GM20000 (cell line): ENCODE results near the gene B3GNT7.
"Not testable (repeated sequence)": the region's sequence is repeated elsewhere in the genome, so short reads cannot be mapped to it uniquely, and the experiment has no call there.

Experiments
- DNase-seq: peaks from one replicate; pipeline ENCODE4 v3.0.0; 2012; ENCODE audit warnings: low spot score
- TF ChIP-seq, protein P1 (sequence below): IDR thresholded peaks from 2 replicates; pipeline ENCODE4 v1.5.1; 2012; ENCODE audit warnings: mild to moderate bottlenecking, control low read depth; ENCODE audit errors: extremely low read depth, missing control alignments

B3GNT7 gene

GRCh38 chr2:231399853-231400680, 4.6 kb downstream of the B3GNT7 start:
- DNase-seq: no peak
- TF ChIP-seq, protein P1, sequence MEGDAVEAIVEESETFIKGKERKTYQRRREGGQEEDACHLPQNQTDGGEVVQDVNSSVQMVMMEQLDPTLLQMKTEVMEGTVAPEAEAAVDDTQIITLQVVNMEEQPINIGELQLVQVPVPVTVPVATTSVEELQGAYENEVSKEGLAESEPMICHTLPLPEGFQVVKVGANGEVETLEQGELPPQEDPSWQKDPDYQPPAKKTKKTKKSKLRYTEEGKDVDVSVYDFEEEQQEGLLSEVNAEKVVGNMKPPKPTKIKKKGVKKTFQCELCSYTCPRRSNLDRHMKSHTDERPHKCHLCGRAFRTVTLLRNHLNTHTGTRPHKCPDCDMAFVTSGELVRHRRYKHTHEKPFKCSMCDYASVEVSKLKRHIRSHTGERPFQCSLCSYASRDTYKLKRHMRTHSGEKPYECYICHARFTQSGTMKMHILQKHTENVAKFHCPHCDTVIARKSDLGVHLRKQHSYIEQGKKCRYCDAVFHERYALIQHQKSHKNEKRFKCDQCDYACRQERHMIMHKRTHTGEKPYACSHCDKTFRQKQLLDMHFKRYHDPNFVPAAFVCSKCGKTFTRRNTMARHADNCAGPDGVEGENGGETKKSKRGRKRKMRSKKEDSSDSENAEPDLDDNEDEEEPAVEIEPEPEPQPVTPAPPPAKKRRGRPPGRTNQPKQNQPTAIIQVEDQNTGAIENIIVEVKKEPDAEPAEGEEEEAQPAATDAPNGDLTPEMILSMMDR: no peak

DNA sequence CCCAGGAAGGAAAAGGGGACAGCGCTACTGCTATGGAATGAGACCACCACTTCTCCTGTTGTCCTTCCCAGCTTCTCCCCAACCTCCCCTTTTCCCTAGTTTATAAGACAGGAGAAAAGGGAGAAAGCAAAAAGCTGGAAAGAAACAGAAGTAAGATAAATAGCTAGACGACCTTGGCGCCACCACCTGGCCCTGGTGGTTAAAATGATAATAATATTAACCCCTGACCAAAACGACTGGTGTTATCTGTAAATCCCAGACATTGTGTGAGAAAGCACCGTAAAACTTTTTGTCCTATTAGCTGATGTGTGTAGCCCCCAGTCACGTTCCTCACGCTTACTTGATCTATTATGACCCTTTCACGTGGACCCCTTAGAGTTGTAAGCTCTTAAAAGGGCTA, 5.2 kb downstream of the B3GNT7 start:
- not testable (repeated sequence) for DNase-seq

DNA sequence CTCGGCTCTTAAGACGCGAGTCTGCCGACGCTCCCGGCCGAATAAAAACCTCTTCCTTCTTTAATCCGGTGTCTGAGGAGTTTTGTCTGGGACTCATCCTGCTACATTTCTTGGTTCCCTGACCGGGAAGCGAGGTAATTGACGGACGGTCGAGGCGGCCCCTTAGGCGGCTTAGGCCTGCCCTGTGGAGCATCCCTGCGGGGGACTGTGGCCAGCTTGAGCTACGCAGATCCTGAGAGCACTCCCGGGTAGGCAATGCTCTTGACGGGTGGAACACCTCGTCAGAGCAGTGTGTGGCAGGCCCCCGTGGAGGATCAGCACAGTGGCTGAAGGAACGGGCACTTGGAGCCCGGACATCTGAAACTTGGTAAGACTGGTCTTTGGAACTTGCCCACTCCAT, 5.6 kb downstream of the B3GNT7 start:
- DNase-seq: not testable (repeated sequence)

GRCh38 chr2:231403421-231404182, 8.1 kb downstream of the B3GNT7 start:
- DNase-seq: not testable (repeated sequence)

DNA sequence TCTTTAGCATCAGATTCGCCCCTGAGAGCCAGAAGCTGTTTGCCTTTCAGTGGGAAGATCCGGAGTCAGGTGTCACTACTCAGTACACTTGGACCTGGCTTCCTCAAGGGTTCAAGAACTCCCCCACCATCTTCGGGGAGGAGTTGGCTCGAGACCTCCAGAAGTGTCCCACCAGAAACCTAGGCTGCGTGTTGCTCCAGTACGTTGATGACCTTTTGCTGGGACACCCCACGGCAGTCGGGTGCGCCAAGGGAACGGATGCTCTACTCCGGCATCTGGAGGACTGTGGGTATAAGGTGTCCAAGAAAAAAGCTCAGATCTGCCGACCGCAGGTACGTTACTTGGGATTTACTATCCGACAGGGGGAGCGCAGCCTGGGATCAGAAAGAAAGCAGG, 8.7 kb downstream of the B3GNT7 start:
- not testable (repeated sequence) for DNase-seq

GRCh38 chr2:231405601-231406367, 10.3 kb downstream of the B3GNT7 start:
- not testable (repeated sequence) for DNase-seq
- TF ChIP-seq, protein P1: peak; percentile 14

DNA sequence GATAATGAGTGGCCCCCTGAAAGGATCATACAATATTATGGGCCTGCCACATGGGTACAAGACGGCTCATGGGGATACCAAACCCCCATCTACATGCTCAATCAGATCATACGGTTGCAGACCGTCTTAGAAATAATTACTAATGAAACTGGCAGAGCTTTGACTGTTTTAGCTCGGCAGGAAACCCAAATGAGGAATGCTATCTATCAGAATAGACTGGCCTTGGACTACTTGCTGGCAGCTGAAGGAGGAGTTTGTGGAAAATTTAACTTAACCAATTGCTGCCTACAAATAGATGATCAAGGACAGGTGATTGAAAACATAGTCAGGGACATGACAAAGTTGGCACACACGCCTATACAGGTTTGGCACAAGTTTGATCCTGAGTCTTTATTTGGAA, 12.2 kb downstream of the B3GNT7 start:
- not testable (repeated sequence) for DNase-seq

DNA sequence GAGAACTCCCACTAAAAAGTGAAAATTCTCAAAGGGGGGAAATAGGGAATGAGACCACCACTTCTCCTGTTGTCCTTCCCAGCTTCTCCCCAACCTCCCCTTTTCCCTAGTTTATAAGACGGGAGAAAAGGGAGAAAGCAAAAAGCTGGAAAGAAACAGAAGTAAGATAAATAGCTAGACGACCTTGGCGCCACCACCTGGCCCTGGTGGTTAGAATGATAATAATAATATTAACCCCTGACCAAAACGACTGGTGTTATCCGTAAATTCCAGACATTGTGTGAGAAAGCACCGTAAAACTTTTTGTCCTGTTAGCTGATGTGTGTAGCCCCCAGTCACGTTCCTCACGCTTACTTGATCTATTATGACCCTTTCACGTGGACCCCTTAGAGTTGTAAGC, 12.8 kb downstream of the B3GNT7 start:
- DNase-seq: not testable (repeated sequence)

- no peak for DNase-seq
- TF ChIP-seq, protein P1: no peak
These were observed 14.3 kb downstream of the B3GNT7 start for GRCh38 chr2:231409776-231410175.

- DNase-seq: no peak
- TF ChIP-seq, protein P1: no peak
These were observed 14.9 kb downstream of the B3GNT7 start for GRCh38 chr2:231410293-231411004.
